Renal cortex interstitium (tissue), 11 donors: ENCODE data around the gene SPINDOC. TPM values are rescaled to one million over a fixed set of nuclear protein-coding genes. Genes with fewer than 3 reads are reported as not detected.

Source experiments
- DNase-seq, 11 donors: peaks; one replicate each; pipeline ENCODE4 v3.0.0-alpha.2; 2013; ENCODE audit warnings: low read depth in 9 of 11, low spot score in 4 of 11; ENCODE audit errors: extremely low read depth in 1 of 11
- polyA plus RNA-seq, 3 donors: library from polyadenylated mRNA; unstranded; fragments of 120-200 nt; gene quantifications; one replicate each; pipeline ENCODE4 v1.2.1, GENCODE V29; 2013; ENCODE audit not compliant: insufficient read length in 3 of 3

Gene SPINDOC
- polyA plus RNA-seq, 3 donors, result 26.4 to 39.7 (median 32.1) TPM

DNA sequence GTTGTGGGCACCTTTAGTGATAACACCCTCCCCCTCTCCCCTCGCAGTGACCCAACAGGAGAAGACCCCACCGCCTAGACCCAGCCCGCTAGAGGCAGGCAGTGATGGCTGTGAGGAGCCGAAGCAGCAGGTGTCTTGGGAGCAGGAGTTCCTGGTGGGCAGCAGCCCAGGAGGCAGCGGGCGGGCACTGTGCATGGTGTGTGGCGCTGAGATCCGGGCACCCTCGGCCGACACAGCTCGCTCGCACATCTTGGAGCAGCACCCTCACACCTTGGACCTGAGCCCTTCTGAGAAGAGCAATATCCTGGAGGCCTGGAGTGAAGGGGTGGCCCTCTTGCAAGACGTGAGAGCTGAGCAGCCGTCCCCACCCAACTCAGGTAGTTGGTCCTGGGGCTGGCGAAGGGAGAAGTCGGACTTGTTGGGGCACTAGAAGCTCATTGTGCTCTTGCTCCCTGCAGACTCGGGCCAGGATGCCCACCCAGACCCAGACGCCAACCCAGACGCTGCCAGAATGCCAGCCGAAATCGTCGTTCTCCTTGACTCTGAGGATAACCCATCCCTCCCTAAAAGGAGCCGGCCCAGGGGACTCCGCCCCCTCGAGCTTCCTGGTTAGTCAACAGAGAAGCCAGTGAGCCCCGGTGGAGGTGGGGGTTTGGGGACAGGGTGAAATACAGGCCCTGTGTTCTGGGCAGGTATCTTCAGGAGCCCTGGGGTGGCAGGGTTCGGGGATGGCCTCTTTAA, 4.7 kb downstream of the SPINDOC start:
- DNase-seq, result no peak

DNA sequence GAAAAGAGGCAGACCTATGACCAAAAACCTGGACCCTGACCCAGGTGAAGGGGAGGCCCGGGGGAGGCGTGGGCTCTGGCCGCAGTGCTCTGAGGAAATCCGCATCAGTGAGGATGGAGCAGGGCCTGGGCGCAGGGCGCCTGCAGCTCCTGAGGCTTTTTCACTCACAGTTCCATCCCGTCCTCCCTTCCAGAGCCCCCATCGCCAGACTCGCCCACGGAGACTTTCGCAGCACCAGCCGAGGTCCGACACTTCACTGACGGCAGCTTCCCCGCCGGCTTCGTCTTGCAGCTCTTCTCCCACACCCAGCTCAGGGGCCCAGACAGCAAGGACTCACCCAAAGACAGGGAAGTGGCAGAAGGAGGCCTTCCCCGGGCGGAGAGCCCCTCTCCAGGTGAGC, 5.4 kb downstream of the SPINDOC start:
- DNase-seq, result no peak

DNA sequence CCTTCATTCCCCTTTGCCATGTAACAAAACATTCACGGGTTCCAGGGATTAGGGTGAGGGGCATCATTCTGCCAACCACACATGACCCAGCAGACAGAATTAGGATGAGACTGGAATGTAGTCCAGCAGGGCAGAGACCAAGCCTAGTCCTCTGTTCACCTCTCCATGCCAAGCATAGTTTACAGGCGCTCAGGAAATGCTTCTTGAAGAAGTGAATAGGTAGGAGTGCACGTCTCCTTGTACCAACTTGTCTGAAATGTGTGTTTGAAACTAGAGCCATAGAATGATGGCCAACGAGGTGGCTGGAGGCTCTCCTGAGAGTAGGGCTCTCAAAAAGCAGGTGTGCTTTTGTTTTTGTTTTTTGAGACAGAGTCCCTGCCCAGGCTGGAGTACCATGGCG, 8.2 kb downstream of the SPINDOC start:
- no peak for DNase-seq

DNA sequence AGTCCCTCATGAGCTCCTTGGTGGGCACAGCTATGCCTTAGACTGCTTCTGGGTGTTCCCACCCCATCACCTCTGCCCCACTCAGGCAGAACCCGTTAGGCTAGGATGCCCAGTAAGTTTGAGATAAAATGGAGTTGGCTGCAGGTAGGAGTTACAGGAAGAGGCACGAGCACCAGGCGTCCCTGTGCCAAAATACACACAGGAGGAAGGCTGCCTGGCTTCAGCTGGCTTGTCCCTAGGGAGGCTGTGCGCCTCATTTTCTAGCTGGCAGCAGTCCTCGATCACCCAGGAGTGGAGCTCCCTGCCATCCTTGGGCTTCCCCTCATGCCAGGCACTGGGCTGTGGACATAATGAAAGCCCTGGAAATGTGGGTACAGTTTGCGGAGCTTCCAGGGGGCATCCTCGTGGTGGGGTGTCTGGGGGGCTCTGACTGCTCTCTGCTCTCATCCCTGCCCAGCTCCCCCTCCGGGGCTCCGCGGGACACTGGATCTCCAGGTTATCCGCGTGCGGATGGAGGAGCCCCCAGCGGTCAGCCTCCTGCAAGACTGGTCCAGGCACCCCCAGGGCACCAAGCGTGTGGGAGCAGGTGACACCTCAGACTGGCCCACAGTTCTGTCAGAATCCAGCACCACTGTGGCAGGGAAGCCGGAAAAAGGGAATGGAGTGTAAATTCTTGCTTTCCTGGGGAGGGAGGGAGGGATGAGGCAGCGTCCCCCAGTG, 13.4 kb downstream of the SPINDOC start:
- DNase-seq, result no peak

DNA sequence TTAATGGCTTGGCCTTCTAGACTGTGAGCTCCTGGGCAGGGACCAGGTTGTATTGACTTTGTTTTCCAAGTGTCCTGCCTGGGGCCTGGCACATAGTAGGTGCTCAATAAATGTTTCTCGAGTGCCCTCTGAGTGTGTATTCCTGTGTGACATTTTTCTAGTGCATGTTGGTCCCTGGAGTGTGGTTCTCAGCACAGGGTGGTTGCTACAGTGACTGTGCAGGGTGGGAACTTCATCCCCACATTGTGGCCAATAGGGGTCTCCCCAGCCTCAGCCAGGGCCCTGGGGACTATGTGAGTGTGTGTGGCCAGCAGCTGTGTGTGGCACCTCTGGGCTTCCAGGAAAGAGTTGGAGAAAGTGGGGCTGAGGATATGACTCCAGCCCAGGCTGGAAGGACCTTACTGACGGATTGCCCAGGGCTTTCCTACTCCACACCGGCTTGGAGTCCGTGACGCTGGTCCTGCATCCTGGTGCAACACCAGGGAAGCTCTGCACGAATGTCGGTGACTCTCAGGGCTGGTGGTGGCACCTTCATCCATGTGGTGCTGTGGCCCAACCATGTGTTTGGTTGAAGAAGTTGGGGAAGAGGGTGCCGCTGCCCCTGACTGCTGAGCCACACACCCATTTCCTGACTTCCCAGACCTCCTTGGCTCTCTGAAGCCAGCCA, 16.7 kb downstream of the SPINDOC start:
- no peak for DNase-seq

DNA sequence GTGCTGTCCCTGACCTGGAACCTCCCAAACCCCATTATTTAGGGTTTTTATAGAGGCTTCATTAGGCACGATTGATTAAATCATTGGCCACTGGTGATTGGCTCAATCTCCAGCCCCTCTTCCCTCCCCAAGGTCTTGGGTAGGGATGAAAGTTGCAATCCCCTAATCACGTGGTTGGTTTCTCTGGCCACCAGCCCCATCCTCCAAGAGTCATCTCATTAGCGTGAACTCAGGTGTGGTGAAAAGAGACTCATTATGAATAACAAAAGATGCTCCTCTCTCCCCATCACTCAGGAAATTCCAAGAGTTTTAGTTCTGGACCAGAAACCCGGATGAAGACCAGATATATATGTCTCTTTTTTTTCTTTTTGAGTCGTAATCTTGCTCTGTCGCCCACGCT, 18.1 kb downstream of the SPINDOC start:
- DNase-seq, result no peak

DNA sequence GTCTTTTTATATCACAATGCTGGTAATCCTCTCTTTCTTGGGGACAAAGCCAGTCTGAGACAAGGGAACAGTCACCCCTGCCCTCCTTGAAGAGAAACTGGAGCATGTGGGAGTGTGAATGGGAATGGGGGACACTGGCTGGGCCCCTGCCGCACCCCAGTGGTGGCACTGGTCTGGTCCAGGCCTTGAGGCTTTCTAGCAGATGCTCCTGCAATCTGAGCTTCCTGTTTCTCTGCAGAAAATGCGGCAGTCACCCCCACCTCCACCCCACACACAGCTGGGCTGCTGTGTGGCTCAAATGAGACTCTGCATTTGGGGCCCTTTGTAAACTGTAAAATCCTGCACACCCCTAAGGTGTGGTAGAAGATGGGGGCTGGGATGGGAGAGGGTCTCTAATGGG, 19.1 kb downstream of the SPINDOC start:
- DNase-seq, result no peak

DNA sequence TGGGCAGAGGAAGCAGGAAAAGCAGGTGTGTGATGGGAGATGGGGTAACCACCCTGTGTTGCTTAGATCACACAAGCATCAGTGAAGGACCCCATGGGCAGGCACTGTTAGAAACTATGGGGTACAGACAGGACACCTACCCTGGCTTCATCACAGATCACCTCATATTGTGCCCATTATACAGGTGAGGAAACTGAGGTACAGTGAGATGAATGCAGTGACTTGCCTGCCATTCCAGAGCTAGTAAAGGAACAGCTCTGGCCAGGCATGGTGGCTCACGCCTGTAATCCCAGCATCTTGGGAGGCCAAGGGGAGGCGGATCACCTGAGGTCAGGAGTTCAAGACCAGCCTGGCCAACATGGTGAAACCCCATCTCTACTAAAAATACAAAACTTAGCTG, 19.8 kb downstream of the SPINDOC start:
- DNase-seq, result no peak

DNA sequence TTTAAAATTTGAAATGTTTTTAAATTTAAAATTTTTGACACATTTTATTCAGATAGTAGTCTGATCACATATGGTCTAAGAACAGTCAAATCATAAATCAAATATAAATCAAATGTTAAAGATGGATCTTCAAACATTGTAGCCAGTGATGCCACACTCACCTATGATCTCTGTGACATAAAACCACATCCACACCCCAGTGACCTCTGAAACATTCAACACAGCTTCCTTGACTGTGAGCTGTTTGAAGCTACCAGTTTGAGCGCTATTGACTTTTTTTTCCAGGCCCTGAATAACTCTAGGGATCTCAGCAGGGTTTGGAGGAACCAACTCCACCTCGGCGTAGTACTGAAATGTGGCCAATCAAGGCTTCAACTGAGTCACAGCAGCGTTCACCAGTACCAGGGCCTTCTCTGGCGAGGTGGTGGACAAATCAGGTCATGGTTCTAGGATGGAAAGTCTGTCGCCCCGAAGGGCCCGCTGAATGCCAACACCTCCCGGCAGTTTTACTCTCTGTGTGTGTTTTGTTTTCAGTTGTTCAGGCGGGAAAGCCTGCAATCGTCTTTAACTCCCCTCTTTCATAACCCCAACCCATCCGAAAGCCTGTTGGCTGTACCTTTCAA, 21.4 kb downstream of the SPINDOC start:
- DNase-seq, result no peak

DNA sequence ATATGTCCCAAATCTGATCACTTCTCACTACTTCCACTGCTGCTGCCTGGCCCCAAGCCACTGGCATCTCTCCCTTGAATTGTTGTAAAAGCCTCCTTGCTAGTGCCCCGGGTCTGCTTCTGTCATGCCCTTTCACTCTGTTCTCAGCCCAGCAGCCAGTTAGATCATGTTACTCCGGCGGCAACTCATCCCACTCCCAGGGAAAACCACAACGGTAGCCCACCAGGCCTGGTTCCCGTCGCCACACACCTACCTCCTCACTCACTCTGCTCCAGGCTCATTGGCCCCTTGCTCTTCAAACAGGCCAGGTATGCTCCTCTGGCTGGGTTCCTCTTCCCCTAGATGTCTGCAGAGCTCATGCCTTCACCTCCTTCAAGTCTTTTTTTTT, 21.9 kb downstream of the SPINDOC start:
- no peak for DNase-seq

DNA sequence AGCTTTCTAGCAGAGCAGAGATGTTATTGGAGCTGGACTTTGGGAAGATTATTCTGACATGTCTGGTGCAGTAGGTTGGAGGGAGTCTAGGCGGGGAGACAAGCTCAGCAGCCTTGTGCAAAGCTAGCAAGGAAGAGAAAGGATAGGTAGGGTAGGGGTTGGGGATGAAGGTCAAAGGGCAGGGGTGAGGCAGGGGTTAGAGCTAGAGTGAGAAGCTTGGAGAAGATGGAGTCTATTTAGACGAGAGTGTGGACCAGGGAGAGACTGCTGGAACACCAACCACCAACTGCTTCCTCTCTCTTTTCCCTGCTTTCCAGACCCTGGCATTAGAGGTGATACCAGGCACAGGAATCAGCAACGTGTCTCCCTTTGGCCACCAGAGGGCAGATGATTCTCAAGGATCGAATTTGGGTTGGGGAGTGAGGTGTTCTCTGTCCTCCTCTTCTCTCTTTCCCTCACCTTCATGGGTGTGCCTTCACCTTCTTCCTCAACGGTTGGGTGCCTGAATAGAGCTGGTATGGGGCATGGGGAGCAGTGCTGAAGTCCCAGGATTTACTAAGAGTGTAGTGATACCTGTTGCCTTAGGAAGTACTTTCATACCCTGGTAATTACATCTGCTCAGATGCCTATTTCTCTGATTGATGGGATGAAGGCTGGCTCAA, 23.9 kb downstream of the SPINDOC start:
- peak in 4 of 11 donors; percentile 73 to 87 (median 74) for DNase-seq

DNA sequence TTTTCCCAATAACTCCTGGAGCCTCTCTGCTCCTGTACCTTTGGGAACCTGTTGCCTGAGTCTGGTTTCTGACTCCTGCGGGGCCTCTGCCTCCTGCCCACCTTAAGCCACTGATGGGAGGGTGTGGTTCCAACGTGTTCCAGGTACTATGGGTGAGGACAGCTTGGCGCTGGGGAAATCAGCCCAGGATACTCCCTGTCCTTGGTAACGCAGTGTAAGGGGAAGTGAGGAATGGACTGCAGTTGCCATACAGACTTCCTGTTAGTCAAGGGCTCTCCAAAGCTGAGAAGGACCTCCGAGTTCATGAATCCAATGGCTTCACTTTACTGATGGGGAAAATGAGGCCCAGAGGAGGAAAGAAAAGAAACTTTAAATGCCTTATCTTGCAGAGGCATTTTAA, 24.5 kb downstream of the SPINDOC start:
- no peak for DNase-seq

DNA sequence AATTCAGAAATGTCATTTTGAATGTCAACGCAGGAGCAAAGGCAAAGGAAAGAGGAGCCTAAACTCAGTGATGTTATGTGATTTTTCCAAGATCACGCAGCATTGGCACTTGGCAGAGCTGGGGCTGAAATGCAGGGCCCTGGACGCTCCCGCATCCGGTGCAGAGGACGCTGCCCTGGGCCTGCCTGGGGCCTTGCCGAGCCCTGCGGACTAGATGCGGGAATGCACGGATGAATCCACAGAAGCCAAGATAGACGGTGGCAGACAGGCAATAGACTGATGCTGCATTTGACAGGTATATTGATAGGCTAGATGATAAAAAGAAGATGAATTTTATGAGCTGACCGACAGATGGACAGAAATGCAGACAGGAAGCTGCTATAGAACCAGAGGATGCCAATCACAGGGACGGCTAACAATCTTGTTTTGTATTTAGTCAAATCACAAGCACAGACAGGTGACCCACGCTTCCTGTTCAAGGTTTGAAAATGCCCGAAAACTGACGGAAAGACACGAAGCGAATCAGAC, 25.0 kb downstream of the SPINDOC start:
- no peak for DNase-seq

DNA sequence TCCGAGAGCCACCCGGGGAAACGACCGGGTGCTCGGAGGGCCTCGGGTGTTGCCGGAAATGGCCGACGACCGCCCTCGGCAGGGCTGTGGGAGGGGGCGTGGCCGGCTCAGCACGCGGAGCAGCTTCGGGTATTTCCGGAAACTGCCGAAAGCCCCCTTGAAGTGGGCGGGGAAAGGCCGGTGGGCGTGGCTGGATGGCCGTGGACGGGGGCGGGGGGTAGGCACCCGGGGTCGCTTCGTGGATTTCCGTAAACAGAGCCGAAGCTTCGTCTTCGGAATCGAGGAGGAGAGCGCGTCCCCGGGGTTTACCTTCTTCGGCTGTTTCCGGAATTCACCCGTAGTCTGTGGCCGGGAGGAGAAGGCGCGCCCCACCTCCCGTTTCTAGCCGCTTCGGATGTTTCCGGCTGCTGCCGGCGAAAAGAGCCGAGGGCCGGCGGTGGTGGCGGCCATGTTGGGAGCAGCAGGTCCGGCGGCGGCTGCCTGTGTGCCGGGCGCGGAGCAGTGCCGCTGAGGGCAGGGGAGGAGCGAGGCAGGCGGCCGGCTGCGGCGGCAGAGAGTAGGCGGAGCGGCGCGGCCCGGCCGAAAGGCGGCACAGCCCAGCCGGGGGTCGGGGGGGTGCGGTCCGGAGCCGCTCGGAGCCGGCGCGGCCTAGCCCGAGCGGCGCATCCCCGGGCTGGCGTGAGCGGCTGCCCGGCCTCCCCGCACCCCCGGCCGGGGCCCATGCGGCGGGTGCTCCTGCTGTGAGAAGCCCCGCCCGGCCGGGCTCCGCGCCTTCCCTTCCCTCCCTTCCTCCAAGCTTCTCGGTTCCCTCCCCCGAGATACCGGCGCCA, 25.6 kb downstream of the SPINDOC start, which contains the start of gene MARK2:
Gene MARK2, plus strand, starts transcription at position 433 of the 830 bp plus-strand sequence. Its CDS starts 397 bp downstream, at position 830.
- DNase-seq, result peak; percentile 96 to 99 (median 98)

DNA sequence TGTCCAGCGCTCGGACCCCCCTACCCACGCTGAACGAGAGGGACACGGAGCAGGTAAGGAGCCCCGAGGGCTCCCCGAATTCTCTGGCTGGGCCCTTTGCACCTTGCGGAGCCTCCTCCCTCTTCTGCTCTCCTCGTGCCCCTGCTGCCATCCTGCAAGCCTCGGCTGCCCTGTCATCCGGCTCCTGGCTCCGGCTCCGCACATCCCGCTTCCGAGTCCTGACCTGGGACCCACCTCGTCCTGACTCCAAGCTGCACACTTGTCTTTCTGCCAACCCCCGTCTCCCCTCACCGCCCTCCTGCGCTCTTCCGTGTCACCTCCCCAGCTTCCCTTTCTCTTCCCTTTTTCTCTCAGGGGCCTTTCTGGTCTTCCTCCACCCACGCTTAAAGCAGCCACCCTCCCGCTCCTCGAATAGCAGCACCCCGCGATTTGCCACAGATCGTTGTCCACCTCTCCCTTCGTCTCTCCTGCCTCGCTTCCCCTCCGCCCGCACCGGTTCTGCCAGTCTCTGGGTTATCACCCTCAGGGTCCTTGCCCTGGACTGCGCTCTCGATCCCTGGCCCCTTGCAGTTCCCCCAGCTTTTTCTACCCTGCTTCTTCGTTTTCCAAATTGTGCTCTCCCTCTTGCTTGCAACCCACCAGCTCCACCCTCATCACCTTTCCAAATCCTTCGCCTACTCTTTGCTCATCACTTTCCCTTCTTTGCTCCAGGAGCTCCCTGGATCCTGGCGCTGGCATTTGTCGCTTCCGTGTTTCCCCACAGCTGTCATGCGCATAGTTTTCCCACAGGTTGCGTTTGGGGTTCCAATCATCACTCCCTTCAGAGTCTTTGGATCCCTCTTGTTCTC, 26.5 kb downstream of the SPINDOC start:
- no peak for DNase-seq

DNA sequence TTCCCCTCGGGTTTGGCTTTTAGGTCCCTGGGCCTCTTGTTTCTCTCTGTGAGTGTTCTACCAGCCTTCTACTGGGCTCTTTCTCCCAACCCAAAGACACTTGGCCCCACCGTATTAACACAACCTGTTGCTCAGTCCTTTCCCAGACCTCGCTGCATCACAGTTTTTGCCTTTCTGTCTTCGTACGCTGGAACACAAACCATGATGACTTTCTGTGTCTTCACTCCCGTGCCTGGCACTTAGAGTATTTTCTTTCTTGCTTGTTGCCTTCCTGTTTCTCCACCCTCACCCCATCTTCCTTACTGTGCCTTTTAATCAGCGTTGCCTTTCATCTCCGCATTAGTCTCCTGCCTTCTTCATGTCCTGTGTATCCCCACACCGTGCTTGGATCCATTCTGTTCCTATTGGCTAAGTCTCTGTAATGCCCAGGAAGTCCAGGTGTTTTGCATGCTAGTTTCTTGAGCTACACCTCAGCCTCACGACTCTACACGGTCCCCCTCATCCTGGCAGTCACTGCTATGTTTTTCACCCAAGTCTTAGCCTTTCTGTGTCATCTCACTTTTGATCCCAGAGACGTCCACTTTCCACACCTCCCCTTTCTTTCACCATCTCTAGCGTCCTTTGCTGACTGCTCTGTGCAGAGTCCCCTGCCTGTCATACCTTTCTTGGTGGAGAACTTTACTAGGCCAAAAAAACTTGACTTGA, 27.3 kb downstream of the SPINDOC start:
- no peak for DNase-seq

DNA sequence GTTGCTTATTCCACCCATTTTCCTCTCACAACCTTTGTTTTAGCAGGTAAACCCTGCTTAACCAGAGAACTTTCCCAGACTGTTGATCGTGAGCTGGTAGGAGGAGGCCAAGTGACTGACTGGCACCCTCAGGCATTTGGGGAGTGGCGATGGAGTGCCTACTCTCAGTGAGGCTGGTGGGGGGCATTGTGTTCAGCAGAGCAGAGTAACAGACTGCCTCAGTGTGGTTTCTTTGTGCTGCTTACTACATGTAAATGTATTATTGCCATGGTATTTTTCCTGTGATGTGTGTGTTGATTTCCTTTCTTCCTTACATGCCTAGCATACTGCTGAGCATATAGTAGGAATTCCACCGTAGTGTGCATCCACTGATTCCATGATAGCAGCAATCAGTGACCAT, 28.3 kb downstream of the SPINDOC start:
- DNase-seq, result peak in 2 of 11 donors; percentile 39 to 46
